ENCODE data around the gene ASIC2. TPM values are rescaled to one million over a fixed set of nuclear protein-coding genes. Genes with fewer than 3 reads are reported as not detected.
A peak's percentile ranks its signal among the peaks of the same experiment; 100 is the strongest.

Gene ASIC2
- polyA plus RNA-seq, 3 donors, result 2.5 to 3.6 (median 2.9) TPM

DNA sequence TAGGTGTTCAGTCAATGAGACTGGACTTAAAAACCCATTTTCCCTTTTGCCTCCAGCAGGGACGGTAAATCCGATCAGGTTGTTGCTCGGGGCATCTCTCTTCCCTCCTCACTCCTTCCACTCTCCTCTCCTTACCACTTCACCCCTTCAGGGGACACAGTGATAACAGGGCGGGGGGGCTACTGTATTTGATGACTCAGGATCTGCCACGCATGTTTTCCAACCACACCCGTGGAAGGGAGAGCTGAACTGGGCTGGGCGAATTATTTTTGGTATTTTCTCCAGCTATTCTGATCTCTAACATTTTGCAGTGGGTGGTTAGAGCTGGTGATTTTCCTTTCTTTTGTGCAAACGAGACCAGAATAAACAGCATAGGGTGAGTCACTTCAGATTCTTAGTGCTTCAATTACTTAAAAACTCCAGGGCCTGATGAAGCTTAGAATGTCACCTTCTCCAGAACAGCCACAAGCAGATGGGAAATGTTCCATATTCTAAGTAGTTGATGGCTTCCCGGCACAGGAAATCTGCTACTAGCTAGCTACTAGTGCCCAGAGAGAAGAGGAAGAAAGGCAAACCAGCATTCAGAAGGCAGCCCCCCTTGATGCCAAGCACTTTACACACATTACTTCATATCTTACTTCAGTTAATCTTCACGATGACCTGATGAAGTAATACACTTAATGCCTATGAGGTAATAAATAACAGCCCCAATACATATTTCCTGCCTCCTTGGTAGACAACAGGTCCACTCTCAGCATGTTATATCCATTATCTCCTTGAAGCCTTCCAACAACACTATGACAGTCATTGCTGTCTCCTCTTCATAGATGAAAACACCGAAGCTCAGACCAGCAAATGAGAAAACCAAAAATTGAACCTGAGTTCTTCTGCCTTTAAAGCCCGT lies 74.1 kb downstream of the ASIC2 start:
- DNase-seq (ENCODE audit: extremely low read depth in 1 of 11, low read depth in 9 of 11, low spot score in 4 of 11), result no peak

GRCh38 chr17:33217891-33218290 lies 75.2 kb downstream of the ASIC2 start:
- DNase-seq (ENCODE audit: extremely low read depth in 1 of 11, low read depth in 9 of 11, low spot score in 4 of 11), result no peak

DNA sequence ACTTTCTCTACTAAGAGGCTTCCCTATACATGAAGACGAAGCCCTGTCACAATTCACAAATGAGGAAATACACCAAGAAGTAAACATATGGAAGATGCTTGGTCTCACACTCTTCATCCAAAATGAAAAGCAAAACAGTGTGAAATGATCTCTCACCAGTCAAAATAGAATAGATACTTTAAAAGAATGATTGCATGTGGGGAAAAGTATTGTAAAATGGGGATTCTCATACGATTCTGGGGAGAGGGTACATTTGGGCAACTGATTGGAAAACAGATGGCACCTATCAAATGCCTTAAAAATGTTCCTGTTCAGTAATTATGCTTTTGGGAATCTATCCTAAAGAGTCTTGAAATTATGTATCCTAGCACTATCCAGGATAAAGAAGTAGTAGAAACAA lies 78.1 kb downstream of the ASIC2 start:
- DNase-seq (ENCODE audit: extremely low read depth in 1 of 11, low read depth in 9 of 11, low spot score in 4 of 11), result no peak

GRCh38 chr17:33210285-33210684 lies 82.8 kb downstream of the ASIC2 start:
- no peak for DNase-seq (ENCODE audit: extremely low read depth in 1 of 11, low read depth in 9 of 11, low spot score in 4 of 11)

- no peak for DNase-seq (ENCODE audit: extremely low read depth in 1 of 11, low read depth in 9 of 11, low spot score in 4 of 11)
These were observed 83.4 kb downstream of the ASIC2 start for GRCh38 chr17:33209671-33210070.

GRCh38 chr17:33207231-33207630 lies 85.9 kb downstream of the ASIC2 start:
- DNase-seq (ENCODE audit: extremely low read depth in 1 of 11, low read depth in 9 of 11, low spot score in 4 of 11), result no peak

DNA sequence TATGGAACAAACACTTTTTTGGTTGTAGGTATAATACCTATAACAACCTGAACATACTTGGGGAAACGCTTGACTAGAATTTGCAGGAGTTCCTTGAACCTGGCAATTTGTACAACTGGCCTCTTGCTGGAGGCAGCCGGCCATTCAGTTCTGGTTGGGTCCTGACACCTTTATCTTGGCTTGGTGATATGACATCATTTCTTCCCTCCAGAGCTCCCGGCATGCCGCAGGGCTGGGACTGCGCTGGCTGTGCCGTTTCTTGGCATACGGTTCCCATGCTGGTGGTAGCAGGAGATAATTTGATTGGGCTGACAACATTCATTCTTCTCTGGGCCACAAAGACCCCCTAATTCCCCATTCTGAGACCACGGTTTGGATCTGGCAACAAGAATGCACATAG lies 87.5 kb downstream of the ASIC2 start:
- no peak for DNase-seq (ENCODE audit: extremely low read depth in 1 of 11, low read depth in 9 of 11, low spot score in 4 of 11)

DNA sequence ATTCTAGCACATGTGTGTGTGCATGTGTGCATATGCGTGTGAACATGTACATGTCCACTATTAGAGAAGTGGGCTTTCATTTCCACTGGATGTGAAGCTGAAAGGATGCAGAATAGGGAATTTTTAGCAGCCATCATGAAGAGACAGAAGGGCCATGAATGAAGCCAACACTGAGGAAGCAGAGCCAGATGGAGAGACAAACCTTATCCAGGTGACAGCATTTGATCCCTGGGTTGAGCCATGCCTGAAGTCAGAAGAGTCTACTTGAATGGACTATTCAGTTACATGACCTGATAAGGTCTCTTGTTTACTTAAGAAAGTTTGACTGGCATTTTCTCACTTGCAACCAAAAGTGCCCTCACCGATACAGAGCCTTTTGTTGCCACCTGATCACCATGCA lies 88.4 kb downstream of the ASIC2 start:
- no peak for DNase-seq (ENCODE audit: extremely low read depth in 1 of 11, low read depth in 9 of 11, low spot score in 4 of 11)

GRCh38 chr17:33204156-33204555 lies 88.9 kb downstream of the ASIC2 start:
- DNase-seq (ENCODE audit: extremely low read depth in 1 of 11, low read depth in 9 of 11, low spot score in 4 of 11), result no peak

GRCh38 chr17:33202796-33203495 lies 90.1 kb downstream of the ASIC2 start:
- no peak for DNase-seq (ENCODE audit: extremely low read depth in 1 of 11, low read depth in 9 of 11, low spot score in 4 of 11)

DNA sequence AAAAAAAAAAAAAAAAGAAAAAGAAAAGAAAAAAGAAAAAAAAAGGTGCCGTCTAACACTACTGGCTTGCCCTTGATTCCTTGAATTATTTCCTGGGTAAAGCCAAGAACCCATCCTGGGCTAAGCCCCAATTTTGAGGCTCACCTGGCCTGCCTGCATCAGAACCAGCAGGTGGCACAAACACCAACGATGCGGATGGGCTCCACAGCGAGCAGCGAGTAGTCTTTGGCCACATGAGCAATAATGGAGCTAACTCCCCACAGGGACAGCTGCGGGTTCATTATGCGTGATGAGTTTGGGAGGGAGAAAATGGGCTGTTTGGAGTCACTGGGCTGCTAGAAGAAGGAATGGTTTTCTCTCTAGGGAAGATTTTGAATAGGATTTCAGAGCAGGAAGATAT lies 91.1 kb downstream of the ASIC2 start:
- no peak for DNase-seq (ENCODE audit: extremely low read depth in 1 of 11, low read depth in 9 of 11, low spot score in 4 of 11)

DNA sequence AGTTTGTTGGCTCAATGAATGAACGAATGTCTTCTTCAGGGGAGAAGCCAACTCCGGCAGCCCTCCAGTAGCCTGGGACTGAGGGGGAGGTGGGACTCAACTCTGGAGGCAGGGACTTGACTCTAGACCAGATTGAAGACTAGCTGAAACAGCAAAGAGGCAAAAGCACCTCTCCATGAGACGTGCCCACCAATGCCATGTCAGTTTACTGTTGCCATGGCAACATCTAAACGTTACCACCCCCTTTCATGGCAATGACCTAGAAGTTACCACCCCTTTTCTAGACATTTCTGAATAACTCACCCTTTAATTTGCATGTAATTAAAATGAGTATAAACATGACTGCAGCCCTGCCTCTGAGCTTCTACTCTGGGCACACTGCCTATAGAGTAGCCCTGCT lies 91.8 kb downstream of the ASIC2 start:
- DNase-seq (ENCODE audit: extremely low read depth in 1 of 11, low read depth in 9 of 11, low spot score in 4 of 11), result no peak

- no peak for DNase-seq (ENCODE audit: extremely low read depth in 1 of 11, low read depth in 9 of 11, low spot score in 4 of 11)
These were observed 92.5 kb downstream of the ASIC2 start for GRCh38 chr17:33200587-33200986.

DNA sequence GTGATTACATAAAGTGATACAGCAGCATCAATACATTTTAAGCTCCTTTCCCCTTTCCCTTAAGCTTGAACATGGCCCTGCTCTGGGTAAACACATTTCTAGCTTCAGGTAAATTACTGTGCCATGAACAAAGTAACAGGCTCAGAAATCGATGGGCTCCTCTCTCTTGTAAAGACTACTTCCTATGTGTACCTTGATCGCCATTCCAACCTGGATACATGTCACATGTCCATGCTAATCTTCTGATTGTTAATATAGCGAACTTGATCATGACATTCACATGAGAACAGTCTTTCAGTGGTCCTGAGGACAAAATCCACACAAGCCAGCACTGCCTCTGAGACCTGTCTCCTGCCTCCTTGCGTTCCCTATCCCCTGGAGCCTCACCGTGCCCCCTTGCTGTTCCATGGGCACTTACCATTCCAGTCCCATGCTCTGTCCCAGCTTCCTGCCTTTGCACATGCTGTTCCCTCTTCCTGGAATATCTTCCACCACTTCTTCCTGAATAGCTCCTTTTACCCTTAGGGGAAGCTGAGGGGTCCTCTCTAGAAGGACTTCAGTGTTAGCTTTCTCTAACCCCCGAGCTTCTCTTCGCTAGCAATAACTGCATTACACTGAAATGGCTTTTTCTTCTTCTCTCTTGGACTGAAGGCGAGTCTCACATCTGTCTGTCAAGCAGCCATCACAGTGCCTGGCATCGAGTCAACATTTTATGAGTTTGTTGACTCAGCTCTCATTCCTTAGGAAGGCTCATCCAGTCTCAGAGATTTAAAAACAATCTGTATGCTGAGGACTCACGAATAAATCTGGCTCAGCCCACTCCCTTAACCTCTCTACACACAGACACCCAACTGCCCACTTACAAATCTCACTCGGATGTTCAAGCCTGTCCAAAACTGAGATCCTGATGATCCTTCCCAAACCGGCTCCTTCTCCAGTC lies 93.3 kb downstream of the ASIC2 start:
- peak in 1 of 11 donors; percentile 29 for DNase-seq (ENCODE audit: extremely low read depth in 1 of 11, low read depth in 9 of 11, low spot score in 4 of 11)

DNA sequence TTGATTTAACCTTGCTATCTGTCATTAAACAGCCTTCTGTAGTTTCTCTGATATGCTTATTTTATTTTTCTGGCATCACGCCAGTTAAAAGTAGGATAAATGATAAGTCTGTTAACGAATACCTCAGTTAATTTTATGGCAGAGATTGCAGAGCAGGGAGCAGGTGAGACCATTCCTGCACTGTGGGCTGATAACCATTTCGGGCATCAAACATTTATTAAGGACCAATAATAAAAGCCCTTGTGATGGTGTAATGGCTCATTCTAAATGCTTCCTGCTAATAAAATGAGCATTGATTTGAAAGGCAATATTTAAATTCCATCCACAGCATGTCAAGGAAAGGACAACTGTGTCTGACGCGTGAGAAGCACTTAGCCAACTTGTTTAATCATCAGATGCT lies 94.1 kb downstream of the ASIC2 start:
- DNase-seq (ENCODE audit: extremely low read depth in 1 of 11, low read depth in 9 of 11, low spot score in 4 of 11), result no peak

DNA sequence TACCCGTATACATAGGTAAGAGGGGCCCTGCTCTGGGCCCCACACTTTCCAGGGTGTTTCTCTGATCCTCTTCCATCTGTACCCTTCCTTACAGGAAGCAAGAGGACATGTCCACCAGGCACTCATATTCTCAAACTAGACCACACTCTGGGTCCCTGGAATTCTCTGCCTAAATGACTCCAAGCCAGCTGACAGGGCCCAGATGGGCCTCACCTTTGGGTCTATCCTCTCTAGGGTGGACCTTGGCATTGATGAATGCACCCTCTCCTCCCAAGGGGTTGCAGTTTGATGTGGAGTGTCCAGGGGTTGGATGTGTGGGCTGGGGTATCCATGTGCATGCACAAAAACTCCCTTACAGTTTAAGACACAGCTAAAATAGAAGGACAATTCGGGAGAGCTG lies 95.8 kb downstream of the ASIC2 start:
- DNase-seq (ENCODE audit: extremely low read depth in 1 of 11, low read depth in 9 of 11, low spot score in 4 of 11), result no peak

DNA sequence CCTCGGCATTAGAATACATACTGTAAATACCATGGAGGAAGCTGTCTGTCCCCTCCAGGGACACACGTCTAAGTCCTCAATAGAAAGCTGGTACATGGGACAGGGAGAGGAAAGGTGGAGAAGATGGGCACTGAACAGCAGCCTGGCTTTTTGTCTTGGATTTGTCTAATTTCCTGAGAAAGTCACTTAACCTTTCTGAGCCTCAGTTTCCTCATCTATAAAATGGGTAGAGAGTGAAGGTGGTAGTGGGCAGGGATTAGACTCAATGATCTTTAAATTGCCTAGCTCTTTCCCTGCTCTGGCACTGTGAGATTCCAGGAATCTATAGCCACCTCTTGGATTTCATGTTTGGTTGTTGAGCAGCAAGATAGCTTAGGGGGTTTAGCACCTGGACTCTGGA lies 96.2 kb downstream of the ASIC2 start:
- no peak for DNase-seq (ENCODE audit: extremely low read depth in 1 of 11, low read depth in 9 of 11, low spot score in 4 of 11)

- DNase-seq (ENCODE audit: extremely low read depth in 1 of 11, low read depth in 9 of 11, low spot score in 4 of 11), result no peak
These were observed 99.9 kb downstream of the ASIC2 start for GRCh38 chr17:33192951-33193911.

All from renal cortex interstitium (tissue), 11 donors.